HG02623 (cell line): ENCODE data around the gene RGN.
"Not testable (repeated sequence)": the region's sequence is repeated elsewhere in the genome, so short reads cannot be mapped to it uniquely, and the experiment has no call there.

ENCODE experiments used
- ATAC-seq: cut with Tn5 transposase; IDR thresholded peaks from one replicate; pipeline ENCODE4 v1.9.1; 2021; ENCODE audit warnings: moderate library complexity; ENCODE audit not compliant: unreplicated experiment

RGN gene

DNA sequence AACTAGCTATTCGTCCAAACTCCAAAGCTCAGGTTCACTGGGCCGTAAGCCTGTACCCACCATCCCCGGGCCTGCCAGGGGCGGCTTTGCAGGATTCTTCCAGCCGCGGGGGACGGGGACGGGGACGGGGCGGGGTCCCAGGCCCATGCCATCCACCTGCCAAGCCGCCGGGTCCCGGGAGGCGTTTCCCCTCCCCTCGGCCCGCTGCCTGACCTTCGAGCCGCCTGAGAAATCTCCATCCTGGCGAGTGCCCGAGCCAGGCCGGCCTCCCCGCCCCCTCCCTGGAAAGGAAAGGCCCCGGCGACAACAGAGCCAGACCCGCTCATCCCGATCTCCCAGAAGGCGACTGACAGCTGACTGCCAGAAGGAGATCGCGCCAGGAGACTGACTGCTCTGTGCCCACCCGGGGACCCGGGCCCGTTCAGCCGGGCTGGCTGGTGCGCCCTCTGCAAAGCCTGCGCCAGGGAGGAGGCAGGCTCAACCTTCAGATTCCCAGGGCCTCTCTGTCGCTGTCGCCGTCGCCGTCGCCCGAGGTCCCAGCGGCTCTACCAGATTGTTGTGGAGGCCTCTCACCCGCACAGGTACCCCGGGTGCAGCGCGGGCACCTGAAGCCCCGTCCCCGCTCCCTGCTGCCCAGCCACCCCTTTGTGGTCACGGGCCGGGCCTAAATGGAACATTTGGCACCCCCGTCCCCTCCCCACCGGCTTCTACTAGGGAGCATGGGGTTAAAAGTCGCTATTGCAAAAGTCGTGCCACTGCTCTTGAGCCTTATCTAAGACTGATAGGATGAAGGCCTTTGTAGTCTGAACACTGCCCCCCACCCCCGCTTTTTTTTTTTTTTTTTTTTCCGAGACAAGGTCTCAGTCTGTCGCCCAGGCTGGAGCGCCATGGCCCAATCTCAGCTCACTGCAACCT, at the start of gene RGN:
Gene RGN (plus strand): TSS at position 315 of the 915 bp plus-strand sequence. CDS start 2,702 bp downstream, outside the sequence.
- ATAC-seq = no peak

DNA sequence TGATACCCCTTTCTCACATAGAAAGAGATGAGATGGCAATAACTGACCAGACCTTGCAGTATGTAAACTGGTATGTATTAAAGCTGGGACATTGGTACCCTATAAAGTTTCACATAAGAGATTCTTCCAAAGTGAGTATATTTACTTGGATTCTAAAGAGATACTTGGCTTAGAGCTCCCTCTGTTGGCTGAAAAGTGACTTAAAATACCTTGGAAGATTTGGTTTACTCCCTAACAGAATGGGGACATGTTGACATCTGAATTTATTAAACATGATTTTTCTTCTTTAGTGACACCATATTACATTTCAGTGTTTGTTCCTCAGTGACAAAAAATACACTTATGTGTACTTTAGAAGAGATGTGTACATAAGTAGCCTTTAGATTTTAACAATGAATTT, 47.9 kb upstream of the RGN start:
- no peak for ATAC-seq

DNA sequence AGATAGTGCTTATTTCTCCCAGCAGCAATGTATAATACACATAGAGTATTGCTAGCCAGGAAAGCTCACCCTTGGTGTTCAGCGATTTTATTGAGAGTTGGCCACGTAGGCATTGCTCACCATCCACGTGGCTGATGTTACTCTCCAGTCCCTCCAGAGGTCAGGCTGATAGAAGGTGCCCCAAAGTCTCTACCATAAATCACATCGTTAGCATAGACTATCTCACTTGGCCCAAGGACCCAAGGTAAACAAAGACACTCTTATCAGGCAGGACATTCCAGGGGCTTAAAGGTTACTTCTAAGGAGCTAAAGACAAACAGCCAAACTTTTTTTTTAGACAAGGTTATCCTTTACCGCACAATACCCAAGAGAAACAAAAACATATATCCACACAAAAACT, 30.3 kb upstream of the RGN start:
- ATAC-seq = no peak

DNA sequence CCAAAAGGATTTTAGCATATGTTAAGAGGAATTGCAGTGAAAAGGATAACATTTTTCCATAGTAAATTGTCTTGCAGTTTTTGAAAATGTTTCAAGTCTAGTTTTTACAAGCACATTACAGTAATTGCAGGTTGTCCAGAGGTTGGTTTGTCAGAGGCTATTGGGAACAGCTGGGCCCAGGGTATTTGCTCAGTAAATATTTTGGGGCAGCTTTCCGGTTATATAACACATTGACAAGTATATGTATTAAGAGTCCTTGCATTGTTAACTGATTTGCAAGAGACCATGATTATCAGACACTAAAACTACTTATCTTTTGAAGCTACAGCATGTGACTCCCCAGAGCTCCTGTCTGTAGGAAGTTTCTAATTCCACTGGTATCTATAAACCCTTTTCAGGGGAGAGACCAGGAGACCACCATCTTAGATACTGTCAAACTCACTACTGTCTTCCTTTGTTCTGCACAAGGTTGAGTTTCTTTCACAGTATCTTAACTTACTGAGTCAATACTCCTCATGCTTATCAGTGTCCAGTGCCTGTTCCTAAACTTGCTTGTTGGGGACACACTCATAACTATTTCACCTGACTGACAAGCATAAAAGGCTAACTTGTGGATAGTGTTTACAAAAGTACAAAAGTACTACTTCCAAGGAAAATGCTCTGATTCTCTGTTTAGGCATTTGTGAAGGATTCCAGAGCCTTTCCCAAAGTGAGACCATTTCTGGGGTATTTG, 18.9 kb upstream of the RGN start:
- ATAC-seq = no peak

DNA sequence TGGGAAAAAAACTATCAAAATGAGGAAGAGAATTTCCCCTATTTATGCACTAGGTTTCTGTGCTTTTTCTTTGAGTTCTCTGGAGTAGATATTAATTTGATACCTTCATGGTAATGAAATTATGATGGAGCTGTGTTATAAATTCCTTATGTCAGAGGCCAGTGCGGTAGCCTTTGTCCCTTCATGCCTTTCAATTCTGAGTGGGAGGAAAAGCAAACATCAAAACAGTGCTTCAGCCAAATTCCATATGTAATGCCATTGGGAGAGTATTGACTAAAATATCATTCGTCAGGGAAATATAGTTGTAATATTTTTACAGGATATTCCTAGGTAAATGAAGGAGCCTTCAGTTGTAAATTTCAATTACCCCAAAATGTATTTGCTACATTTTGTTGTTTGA, 17.5 kb upstream of the RGN start:
- ATAC-seq = no peak

DNA sequence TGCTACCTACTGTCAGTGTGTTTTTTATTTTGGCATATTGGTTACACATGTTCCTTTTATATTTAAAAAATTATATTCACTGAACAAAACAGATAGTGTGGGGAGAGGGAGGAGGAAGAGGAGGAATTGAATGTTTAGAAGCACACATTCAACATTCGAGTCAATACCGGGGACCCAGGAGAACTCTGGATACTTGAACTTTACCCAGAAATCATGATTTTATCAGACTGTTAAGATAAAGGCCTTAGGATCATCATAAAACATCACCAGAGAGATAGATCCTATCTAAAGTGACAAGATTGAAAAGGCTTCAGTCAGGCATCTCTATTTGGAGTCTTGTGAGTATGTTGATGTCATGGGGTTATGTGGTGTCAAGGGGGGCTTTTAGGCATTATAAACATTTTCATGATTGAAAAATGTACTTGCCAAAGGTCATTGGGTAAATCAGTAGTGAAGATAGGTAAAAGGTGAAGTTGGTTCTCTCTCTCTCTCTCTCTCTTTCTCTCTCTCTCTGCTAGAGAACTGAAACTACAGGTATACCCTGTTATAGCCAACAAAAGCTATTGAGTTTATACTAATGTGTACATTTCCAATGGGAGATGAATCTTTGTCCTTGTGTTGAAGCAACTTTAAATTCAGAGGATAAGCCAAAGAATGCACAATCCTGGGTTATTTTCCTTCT, 16.9 kb upstream of the RGN start:
- no peak for ATAC-seq

DNA sequence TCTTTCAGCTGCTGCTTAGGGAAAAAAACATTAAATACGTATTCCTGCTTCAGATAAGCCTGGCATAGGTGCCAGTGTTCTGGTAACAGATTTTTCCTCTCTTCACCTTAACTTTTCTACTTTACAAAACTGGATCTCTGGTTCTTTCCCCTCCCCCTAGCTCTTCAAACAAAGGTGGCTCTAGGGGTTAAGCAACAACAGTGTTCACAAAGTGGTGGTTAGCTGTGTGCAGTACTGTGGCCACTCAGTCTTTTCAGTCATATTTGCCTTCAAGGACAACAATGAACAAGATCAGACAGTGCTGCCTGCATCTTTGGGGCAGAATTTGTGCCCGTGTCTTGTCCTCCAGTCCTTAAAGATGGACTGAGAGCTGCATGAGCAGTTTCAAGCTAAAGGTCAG, 15.1 kb upstream of the RGN start:
- no peak for ATAC-seq

DNA sequence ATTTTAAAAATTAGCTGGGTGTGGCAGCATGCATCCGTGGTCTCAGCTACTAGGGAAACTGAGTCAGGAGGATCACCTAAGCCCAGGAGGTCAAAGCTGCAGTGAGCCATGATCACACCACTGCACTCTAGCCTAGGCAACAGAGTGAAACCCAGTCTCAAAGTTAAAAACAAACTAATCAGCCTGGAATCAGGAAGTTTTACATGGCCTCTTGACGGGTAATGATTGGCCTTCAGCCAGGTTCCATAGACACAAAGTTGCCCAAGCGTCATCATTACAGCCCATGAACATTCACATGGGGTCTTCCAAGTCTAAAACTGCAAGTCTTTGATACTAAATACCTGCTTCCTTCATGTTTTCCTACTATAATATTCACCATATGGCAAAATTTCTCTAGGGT, 10.0 kb upstream of the RGN start:
- ATAC-seq = no peak

DNA sequence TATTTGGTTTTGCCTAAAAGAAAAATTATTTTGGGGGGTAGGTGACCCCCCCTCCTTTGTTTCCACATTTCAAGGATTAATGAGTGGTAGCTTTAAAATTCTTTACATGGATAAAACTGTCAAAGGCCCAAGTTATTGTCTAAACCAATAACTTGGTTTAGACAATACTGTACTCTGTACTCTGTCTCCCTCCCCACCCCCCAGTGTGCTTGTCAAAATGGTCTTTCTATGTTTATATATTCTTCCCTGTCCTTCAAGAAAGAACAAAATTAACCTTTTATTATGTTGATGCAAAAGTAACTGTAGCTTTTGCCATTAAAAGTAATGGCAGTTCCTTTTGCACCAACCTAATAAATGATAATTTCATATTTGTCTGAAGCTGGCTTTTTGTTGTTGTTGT, 9.5 kb upstream of the RGN start:
- ATAC-seq = no peak

DNA sequence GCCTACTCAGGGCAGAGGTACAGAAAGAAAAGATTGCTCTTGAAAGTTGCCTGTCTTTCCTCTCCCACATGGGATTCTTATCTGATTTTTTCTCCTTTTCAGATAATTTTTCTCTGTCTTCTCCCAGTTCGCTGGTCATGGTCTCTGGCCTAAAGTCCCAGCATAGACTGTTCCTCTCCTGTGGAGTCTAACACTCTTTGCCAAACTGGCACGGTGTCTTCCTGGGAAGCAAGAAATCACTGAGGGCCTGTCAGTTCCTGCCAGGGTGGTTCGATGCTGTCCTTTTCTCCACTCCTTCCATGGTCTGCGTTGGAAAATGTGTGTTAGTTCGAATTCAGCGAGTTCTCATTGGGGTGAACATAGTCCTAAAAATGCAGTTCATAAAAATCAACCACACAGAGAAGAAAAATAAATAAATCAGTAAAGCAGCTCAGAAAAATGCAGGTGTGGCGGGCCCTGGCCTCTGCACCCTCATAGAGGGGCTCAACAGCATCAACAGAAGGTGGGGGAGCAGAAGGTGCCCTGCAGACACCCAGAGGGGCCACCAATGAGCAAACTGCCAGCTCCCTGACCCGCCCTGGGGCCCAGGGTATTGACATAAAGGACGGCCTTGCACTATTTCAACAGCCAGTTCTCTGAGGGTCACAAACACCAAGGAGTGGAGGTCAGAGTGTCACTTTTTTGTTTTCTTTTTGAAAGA, 2.1 kb downstream of the RGN start:
- ATAC-seq = no peak

DNA sequence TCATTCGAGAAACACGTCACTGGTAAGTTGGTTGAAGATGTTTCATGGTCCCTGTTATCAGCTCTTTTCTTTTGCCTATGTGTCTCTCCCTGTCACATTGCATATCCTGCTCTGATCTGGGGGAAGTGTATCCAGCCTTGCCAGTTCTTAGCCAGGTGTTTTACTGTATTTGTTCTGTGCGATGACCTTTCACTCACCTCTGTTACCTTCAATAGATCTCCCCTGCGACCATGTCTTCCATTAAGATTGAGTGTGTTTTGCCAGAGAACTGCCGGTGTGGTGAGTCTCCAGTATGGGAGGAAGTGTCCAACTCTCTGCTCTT, 2.6 kb downstream of the RGN start:
- no peak for ATAC-seq

DNA sequence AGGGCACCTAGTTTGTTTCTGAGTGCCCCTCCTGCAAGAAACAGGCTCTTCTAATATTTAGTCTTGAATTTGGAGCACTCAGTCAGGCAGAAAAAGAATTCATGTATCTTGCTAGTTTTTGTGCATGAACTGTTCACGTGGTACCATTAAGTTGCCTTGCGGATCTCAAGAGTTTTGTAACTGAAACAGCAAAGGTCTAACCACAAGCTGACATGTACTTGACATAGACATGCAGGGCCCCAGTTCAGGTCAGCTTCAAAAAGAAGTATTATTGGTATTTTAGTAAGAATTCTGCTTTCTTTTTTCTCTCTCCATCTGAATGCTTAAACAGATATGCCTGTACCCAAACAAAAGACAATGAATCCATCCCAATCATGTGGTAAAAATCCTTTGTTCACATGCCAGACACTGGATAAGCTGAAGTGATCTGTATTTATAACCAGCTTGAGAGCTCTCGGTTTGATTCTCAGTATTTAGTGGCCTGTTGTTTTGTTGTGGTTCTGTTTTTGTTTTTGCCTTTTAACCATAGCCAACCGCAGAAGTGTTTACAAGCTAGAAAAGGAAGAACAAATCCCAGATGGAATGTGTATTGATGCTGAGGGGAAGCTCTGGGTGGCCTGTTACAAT, 13.0 kb downstream of the RGN start:
- ATAC-seq = no peak

DNA sequence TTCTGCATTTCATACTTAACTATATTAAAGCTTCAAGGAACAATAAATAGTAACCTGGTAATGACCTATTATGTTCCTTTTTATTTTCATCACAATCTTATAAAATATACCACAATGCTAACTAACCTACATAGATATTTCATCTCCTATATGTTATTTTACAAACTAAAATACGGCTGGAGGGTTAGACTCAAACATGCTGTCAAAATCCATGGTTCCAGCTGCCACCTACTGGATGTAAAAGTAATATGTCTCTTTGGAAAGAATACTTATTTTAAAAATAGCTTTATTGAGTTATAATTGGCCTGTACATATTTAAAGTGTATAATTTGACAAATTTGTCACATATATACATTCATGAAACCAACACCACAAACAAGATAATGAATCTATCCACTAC, 15.0 kb downstream of the RGN start:
- no peak for ATAC-seq

DNA sequence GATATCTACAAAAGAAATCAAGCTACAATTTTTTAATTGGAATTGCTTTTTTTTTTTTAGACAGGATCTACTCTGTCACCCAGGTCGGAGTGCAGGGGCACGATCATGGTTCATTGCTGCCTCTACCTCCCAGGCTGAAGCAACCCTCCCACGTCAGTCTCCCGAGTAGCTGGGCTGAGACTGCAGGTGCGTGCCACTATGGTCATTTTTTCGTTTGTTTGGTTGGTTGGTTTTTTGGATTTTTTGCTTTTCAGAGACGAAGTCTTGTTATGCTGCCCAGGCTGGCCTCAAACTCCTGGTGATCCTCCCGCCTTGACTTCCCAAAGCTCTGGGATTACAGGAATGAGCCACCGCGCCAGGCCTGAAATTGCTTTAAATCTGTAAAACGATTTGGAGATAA, 15.6 kb downstream of the RGN start:
- ATAC-seq = no peak

DNA sequence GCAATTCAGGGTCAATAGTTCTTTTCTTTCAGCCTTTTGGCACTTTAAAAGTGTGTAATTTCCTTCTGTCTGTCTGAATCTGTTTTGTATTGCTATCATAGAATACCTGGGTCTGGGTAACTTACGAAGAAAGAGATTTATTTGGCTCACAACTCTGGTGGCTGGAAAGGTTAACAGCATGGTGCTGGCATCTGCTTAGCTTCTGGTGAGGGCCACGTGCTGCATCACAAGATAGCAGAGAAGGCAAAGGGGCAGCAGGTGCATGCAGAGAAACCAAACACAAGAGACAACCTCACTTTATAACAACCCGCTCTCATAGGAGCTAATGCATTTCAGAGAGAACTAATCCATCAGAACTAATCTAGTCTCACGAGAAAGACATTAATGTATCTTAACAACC, 18.8 kb downstream of the RGN start:
- no peak for ATAC-seq

DNA sequence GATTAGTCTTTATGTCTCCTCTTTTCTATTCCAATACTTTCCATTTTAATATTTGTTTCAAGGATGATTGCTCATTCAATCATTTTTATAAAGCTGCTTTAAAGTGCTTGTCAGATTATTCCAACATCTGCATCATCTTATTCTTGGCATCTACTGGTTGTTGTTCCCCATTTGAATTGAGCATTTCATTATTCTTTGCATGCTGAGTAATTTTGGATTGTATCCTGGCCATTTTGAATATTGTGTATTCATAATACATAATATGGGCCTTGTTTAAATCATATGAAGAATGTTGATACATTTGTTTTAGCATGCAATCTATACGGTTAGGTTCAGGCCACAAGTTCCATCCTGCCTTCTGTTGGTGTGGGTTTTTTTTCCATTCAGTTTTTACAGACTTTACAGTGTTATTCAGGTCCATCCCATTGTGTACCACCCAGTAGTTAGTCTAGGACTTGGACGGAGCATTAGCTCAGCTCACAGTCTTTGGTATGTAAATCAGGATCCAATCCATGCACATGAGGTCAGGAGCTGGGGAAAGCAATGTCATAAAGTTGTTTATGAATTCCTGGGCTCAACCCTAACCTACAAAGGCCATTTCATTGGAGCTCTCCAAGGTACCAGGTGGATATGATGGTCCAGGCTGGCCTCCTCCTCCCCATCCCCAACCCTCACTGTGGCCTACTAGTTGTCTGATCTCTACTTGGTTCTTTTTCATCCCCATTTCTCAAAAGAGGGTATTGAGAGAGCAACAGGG, 20.3 kb downstream of the RGN start:
- no peak for ATAC-seq

DNA sequence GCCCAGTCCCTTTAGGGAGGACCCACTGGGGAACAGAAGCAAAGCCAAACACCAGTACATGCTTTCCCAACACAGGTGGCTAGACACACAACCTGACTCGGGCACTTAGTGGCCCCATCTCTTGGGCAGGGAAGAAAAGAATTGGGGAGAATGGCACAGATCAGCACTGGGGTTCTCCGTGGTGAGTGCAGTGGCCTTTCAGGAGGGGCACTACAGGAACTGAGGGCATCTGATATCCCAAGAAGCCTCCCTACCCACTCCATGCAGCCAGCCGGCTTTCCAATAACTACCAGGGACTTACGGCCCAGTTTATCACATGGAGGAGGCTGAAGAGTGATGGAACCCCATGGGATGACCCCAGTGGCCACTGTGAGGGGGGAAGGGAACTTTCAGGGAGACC, 23.0 kb downstream of the RGN start:
- ATAC-seq = no peak

DNA sequence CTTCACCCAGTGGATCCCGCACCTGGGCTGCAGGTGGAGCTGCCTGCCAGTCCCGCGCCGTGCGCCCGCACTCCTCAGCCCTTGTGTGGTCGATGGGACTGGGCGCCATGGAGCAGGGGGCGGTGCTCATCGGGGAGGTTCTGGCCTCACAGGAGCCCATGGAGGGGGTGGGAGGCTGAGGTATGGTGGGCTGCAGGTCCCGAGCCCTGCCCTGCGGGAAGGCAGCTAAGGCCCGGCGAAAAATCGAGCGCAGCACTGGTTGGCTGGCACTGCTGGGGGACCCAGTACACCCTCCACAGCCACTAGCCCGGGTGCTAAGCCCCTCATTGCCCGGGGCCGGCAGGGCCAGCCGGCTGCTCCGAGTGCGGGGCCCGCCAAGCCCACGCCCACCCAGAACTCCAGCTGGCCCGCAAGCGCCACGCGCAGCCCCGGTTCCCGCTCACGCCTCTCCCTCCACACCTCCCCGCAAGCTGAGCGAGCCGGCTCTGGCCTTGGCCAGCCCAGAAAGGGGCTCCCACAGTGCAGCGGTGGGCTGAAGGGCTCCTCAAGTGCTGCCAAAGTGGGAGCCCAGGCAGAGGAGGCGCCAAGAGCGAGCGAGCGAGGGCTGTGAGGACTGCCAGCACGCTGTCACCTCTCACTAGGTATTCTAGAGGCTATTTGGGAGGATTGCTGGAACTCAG, 32.8 kb downstream of the RGN start:
- ATAC-seq = not testable (repeated sequence)

DNA sequence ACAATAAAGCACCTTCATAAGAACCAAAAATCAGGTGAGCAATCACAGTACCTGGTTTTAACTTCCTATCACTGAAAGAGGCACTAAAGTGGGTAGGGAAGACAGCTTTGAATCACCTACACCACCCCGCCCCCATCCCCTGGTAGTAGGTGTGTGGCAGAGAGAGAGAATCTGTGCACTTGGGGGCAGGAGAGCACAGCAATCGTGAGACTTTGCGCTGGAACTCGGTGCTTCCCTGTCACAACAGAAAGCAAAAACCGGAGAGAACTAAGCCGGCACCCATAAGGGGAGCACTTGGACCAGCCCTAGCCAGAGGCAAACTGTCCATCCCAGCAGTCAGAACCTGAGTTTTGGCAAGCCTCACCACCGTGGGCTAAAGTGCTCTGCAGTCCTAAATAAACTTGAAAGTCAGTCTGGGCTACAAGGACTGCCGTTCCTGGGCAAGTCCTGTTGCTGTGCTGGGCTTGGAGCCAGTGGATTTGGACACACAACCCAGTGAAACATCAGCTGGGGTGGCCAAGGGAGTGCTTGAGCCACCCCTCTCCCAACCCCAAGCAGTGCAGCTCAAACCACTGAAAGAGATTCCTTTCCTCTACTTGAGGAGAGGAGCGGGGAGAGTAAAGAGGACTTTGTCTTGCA, 34.2 kb downstream of the RGN start:
- ATAC-seq = no peak
